HepG2 (cell line): ENCODE results near the gene RNU4-1. TPM values are rescaled to one million over a fixed set of nuclear protein-coding genes. Genes with fewer than 3 reads are reported as not detected.

Source experiments
- ATAC-seq: fragments of 200-7000 bp; cut with Tn5 transposase; 3 replicates; pipeline ENCODE4 v1.9.1; 2020; ENCODE audit warnings: mild to moderate bottlenecking, moderate library complexity
- BruUV-seq: library from RNA; stranded (reverse); fragments of 400-500 nt; replicated peaks from 2 replicates; lab custom pipeline; 2021; lab: Mats Ljungman, UMichigan
- CTCF ChIA-PET: fragments of 300-600 bp; formaldehyde crosslinking; extraction: SDS; loops from one replicate; lab custom pipeline; 2021; ENCODE audit warnings: low total read pairs, inconsistent platforms, low intra/inter-chr PET ratio; lab: Yijun Ruan, JAX
- POLR2A ChIA-PET: fragments of 350-600 bp; sonication (Branson Sonifier 250); formaldehyde crosslinking; loops from one replicate; lab custom pipeline; 2020; ENCODE audit warnings: antibody characterized with exemption, inconsistent platforms; lab: Yijun Ruan, JAX
- DNase-seq: peaks from one replicate; pipeline ENCODE4 v3.0.0-alpha.2; 2015; ENCODE audit warnings: low spot score
- FAIRE-seq: peaks from 3 replicates; lab custom pipeline; 2011; peaks lifted over from hg19 to GRCh38; lab: Jason Lieb, UNC
- H2AFZ ChIP-seq: one replicate; pipeline ENCODE4 v1.6.1; 2011; ENCODE audit warnings: low read length, inconsistent platforms
- H3K27ac ChIP-seq: fragments of 300-600 bp; 3 replicates; pipeline ENCODE4 v1.8.0; 2011; ENCODE audit warnings: mixed run types, mild to moderate bottlenecking, mixed read lengths, low read length, inconsistent platforms; ENCODE audit not compliant: insufficient read depth; ENCODE audit errors: extremely low read length
- H3K27me3 ChIP-seq, 2 experiments: fragments of 200-600 bp in 1 of 2; 2 replicates in 1 of 2; 3 replicates in 1 of 2; pipeline versions ENCODE4 v1.6.0 to v1.8.0; 2011; ENCODE audit warnings: low read length in 2 of 2, mild to moderate bottlenecking in 2 of 2, moderate library complexity in 2 of 2, inconsistent platforms in 1 of 2; ENCODE audit not compliant: insufficient read depth in 2 of 2, control insufficient read depth in 1 of 2
- H3K36me3 ChIP-seq, 2 experiments: fragments of 200-600 bp in 1 of 2; replicated peaks in 1 of 2; 2 replicates in 1 of 2; 3 replicates in 1 of 2; pipeline versions ENCODE4 v1.5.1 to v1.8.0; 2011; ENCODE audit warnings: low read length in 2 of 2, inconsistent platforms in 1 of 2; ENCODE audit not compliant: insufficient read depth in 2 of 2, control insufficient read depth in 1 of 2
- H3K4me1 ChIP-seq: 2 replicates; pipeline ENCODE4 v1.5.1; 2012; ENCODE audit warnings: low read length, inconsistent platforms; ENCODE audit not compliant: insufficient read depth
- H3K4me2 ChIP-seq: 2 replicates; pipeline ENCODE4 v1.6.0; 2011; ENCODE audit warnings: low read depth, low read length, inconsistent platforms
- H3K4me3 ChIP-seq, 3 experiments: fragments of 200-600 bp in 1 of 3; sonication (generic), shearing (Covaris generic) in 1 of 3; replicated peaks in 1 of 3; 2 replicates each; pipeline ENCODE4 v1.5.1; 2011 to 2016; ENCODE audit warnings: low read length in 3 of 3, inconsistent platforms in 2 of 3, low read depth in 2 of 3, mild to moderate bottlenecking in 2 of 3, control low read depth in 1 of 3, mixed read lengths in 1 of 3; ENCODE audit not compliant: insufficient read depth in 1 of 3
- H3K79me2 ChIP-seq: one replicate; pipeline ENCODE4 v1.6.1; 2011; ENCODE audit warnings: low read length, inconsistent platforms; ENCODE audit not compliant: insufficient read depth
- H3K9ac ChIP-seq: 2 replicates; pipeline ENCODE4 v1.6.0; 2011; ENCODE audit warnings: mild to moderate bottlenecking, low read depth, low read length, inconsistent platforms; ENCODE audit not compliant: insufficient read depth
- H3K9me3 ChIP-seq: 2 replicates; pipeline ENCODE4 v1.5.1; 2012; ENCODE audit warnings: mild to moderate bottlenecking, low read length
- H4K20me1 ChIP-seq: 2 replicates; pipeline ENCODE4 v1.6.0; 2011; ENCODE audit warnings: inconsistent platforms, mild to moderate bottlenecking, low read length, moderate library complexity; ENCODE audit not compliant: insufficient read depth
- JUNB ChIP-seq: sonication (generic); formaldehyde crosslinking; IDR thresholded peaks from 2 replicates; pipeline ENCODE4 v1.8.0; 2022; ENCODE audit warnings: missing genetic modification reagents, mild to moderate bottlenecking, borderline replicate concordance
- NCOA1 ChIP-seq: sonication (generic); formaldehyde crosslinking; IDR thresholded peaks from 2 replicates; pipeline ENCODE4 v1.9.0; 2021; ENCODE audit warnings: missing genetic modification reagents
- SSRP1 ChIP-seq: IDR thresholded peaks from 2 replicates; pipeline ENCODE4 v1.6.1; 2016; ENCODE audit warnings: control low read depth
- TCF7L2 ChIP-seq: IDR thresholded peaks from 2 replicates; pipeline ENCODE4 v1.6.1; 2011; ENCODE audit warnings: mild to moderate bottlenecking, low read depth, low read length, moderate library complexity
- THAP11 ChIP-seq: IDR thresholded peaks from 2 replicates; pipeline ENCODE4 v1.6.1; 2016; ENCODE audit warnings: missing biosample characterization, missing genetic modification reagents
- WGBS: methylation state at CpG from one replicate; pipeline ENCODE4 v1.1.6; 2017; ENCODE audit warnings: low lambda C conversion rate; 5-methylcytosine and 5-hydroxymethylcytosine counted together
- in situ Hi-C: cut with HindIII; loops from 2 replicates; pipeline ENCODE4 v1.10.0; 2017; ENCODE audit warnings: low pct_unique_long_range_greater_than_20kb; ENCODE audit not compliant: extremely low pct_ligation_motif_present
- intact Hi-C: fragments of 100-400 bp; cut with micrococcal nuclease; formaldehyde crosslinking; loops from one replicate; pipeline ENCODE4 v1.10.0; 2022; ENCODE audit not compliant: unreplicated experiment
- polyA plus RNA-seq, 8 experiments: library from polyadenylated mRNA; depleted of rRNA in 3 of 8; stranded (reverse) in 7 of 8; unstranded in 1 of 8; fragments of >200 nt; fragmentation: Illumina TruSeq in 4 of 8; extraction: Trizol in 4 of 8; gene quantifications; 2 replicates each; pipeline versions ENCODE4 v1.2.1 to v1.2.3, GENCODE V29; 2011 to 2016; ENCODE audit warnings: low read depth in 4 of 8, missing spikeins in 1 of 8, mixed read lengths in 1 of 8; ENCODE audit not compliant: insufficient read depth in 1 of 8
- total RNA-seq, 5 experiments: library from RNA; depleted of rRNA; stranded (reverse); fragments of >200 nt; fragmentation: Illumina TruSeq; extraction: Trizol; gene quantifications; 2 replicates each; pipeline ENCODE4 v1.2.3, GENCODE V29; 2016; ENCODE audit warnings: low read depth in 1 of 5
- TF ChIP-seq, protein P1 (sequence below): sonication (generic); formaldehyde crosslinking; IDR thresholded peaks from 2 replicates; pipeline ENCODE4 v1.8.0; 2022; ENCODE audit warnings: mild to moderate bottlenecking, missing genetic modification reagents; ENCODE audit not compliant: insufficient replicate concordance
- TF ChIP-seq, protein P2 (sequence below): sonication (generic); formaldehyde crosslinking; IDR thresholded peaks from 2 replicates; pipeline ENCODE4 v1.4.0; 2020; ENCODE audit warnings: missing genetic modification reagents, mild to moderate bottlenecking, borderline replicate concordance

Gene RNU4-1
- total and polyA plus RNA-seq, 2 of the 13 experiments (the other 11 are each of a cell fraction or from before 2014, with no cell fraction given) = 7,407 TPM; not detected in 1

- TF ChIP-seq, protein P1, sequence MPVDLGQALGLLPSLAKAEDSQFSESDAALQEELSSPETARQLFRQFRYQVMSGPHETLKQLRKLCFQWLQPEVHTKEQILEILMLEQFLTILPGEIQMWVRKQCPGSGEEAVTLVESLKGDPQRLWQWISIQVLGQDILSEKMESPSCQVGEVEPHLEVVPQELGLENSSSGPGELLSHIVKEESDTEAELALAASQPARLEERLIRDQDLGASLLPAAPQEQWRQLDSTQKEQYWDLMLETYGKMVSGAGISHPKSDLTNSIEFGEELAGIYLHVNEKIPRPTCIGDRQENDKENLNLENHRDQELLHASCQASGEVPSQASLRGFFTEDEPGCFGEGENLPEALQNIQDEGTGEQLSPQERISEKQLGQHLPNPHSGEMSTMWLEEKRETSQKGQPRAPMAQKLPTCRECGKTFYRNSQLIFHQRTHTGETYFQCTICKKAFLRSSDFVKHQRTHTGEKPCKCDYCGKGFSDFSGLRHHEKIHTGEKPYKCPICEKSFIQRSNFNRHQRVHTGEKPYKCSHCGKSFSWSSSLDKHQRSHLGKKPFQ (CRISPR knock-in tag) = peak; percentile 75
- TF ChIP-seq JUNB (CRISPR knock-in tag) (no peak), TCF7L2 (no peak)
- TF ChIP-seq, protein P2, sequence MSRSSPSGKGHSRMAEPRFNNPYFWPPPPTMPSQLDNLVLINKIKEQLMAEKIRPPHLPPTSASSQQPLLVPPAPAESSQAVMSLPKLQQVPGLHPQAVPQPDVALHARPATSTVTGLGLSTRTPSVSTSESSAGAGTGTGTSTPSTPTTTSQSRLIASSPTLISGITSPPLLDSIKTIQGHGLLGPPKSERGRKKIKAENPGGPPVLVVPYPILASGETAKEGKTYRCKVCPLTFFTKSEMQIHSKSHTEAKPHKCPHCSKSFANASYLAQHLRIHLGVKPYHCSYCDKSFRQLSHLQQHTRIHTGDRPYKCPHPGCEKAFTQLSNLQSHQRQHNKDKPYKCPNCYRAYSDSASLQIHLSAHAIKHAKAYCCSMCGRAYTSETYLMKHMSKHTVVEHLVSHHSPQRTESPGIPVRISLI (CRISPR knock-in tag) = 0 out of 2 replicates have a peak, but pooled peaks have one; percentile 30
- TF ChIP-seq, all 625 proteins: peak for 10
Observed at GRCh38 chr12:120258323-120258896, 34.6 kb downstream of the RNU4-1 start (continued).

DNA sequence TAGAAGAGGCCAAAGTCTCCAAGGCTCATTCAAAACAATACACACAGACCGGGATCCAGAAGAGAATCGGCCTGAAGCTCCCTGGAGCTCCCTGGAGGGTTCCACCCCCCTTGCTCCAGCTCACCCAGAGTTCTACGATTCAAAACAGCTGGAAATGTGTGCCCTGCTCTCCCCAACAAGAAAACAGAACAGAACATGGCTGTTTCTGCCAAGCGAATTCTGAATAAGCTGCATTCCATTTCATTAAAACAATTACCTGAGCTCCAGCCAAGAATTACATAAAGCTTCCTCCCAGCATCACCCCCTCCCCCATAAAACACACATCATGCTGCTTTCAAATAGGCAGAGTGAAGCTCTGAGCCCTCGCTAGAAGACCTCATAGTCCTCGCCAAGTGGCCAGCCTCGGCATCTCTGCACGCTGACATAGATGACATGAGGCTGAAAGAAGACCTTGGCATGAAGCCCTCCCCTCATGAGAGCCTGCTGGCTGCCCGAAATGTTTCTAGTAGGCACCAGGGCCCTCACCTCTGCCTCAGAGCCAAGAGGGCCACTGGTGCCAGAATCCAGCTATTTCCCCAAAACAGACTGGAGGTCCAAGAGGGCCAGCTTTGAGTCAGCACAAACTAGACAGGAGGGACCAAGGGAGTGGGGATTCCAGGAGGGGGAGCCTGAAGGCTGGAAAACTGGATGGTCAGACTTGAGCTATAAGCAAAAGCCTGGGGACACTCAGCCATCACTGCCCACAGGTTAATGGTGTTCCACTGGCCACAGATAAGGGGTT, 35.8 kb downstream of the RNU4-1 start:
- H3K4me3 ChIP-seq = no peak overlapping the region
- TF ChIP-seq NCOA1 (CRISPR knock-in tag) (no peak), SSRP1 (no peak), THAP11 (CRISPR knock-in tag) (no peak)
- TF ChIP-seq, all 625 proteins: peak for 0
- WGBS = 91% methylated on average over 4 of the region's 9 CpGs
- H3K4me1 ChIP-seq = peaks cover 57% of the 10 kb centered on the region
- H3K27ac ChIP-seq = no peak overlapping the region
- ChIA-PET POLR2A (interaction anchor here (0.7 to 13.4 kb wide), 5 partner anchors 8 to 188 kb away, joined by 3 to 265 read pairs (median 4); partner anchors contain the start of genes PXN, RNU4-1 and RPLP0), CTCF (no interaction called here)
- H2AFZ ChIP-seq = no peak overlapping the region
- no peaks in the 10 kb centered on the region; a peak in 1 of 5 replicates for H3K36me3 ChIP-seq
- FAIRE-seq = no peak
- in situ Hi-C loops (no loop called here), intact Hi-C loops (no loop called here)
- 0 out of 2 replicates have a peak overlapping the region, but pooled peaks have one; percentile 4 for H3K4me2 ChIP-seq
- no peaks in the 10 kb centered on the region for H3K27me3 ChIP-seq
- peaks cover 40% of the 10 kb centered on the region for H3K79me2 ChIP-seq
- peak; percentile 40 for ATAC-seq
- peaks cover 3% of the 10 kb centered on the region; the same call in 1 of the 2 replicates for H4K20me1 ChIP-seq
- H3K9ac ChIP-seq = no peak overlapping the region
- no peaks in the 10 kb centered on the region for H3K9me3 ChIP-seq
- BruUV-seq = no TSS peak
- DNase-seq = no peak
